ENCODE data around the gene TOM1L1. TPM values are rescaled to one million over a fixed set of nuclear protein-coding genes. Genes with fewer than 3 reads are reported as not detected.

TOM1L1 gene
- total and polyA plus RNA-seq, 3 donors from 2014 or later = 27.9 to 35.5 (median 28.7) TPM

- Histone ChIP-seq H3K36me3 (ENCODE audit: low read depth, missing control alignments) (no peaks in the 10 kb centered on the region), H3K4me3 (no peak overlapping the region), H3K27ac (no peak overlapping the region), H3K27me3 (no peaks in the 10 kb centered on the region), H3K9me3 (no peaks in the 10 kb centered on the region), H3K4me1 (no peaks in the 10 kb centered on the region)
- intact Hi-C loops (cut with DNase I; ENCODE audit: low total_unique reads) = no loop called here
- DNase-seq = no peak
- TF ChIP-seq POLR2A (IDR thresholded peaks at IDR 0.05) (no peak), CTCF (IDR thresholded peaks at IDR 0.05) (no peak)
- WGBS, 2 donors = 59 to 69% methylated on average over 4 of the region's 4 CpGs
Observed at GRCh38 chr17:54861471-54861983, 39.1 kb upstream of the TOM1L1 start.

- DNase-seq = no peak
- H3K4me1 ChIP-seq = no peaks in the 10 kb centered on the region
- intact Hi-C loops (cut with DNase I; ENCODE audit: low total_unique reads) = no loop called here
- no peaks in the 10 kb centered on the region for H3K36me3 ChIP-seq (ENCODE audit: low read depth, missing control alignments)
- no peak overlapping the region for H3K4me3 ChIP-seq
- no peaks in the 10 kb centered on the region for H3K27me3 ChIP-seq
- no peak overlapping the region for H3K27ac ChIP-seq
- H3K9me3 ChIP-seq = no peaks in the 10 kb centered on the region
- TF ChIP-seq CTCF (IDR thresholded peaks at IDR 0.05) (no peak), POLR2A (IDR thresholded peaks at IDR 0.05) (no peak)
- 47 to 50% methylated on average over 2 of the region's 2 CpGs for WGBS, 2 donors
Observed at GRCh38 chr17:54863176-54863575, 37.5 kb upstream of the TOM1L1 start.

- intact Hi-C loops (cut with DNase I; ENCODE audit: low total_unique reads) = no loop called here
- TF ChIP-seq POLR2A (IDR thresholded peaks at IDR 0.05) = no peak
- no peak for TF ChIP-seq CTCF (IDR thresholded peaks at IDR 0.05)
- Histone ChIP-seq H3K27ac (no peak overlapping the region), H3K4me3 (no peak overlapping the region), H3K9me3 (no peaks in the 10 kb centered on the region), H3K36me3 (ENCODE audit: low read depth, missing control alignments) (no peaks in the 10 kb centered on the region), H3K27me3 (no peaks in the 10 kb centered on the region), H3K4me1 (no peaks in the 10 kb centered on the region)
- no peak for DNase-seq
- 95 to 100% methylated on average over 1 of the region's 1 CpG for WGBS, 2 donors
Observed at GRCh38 chr17:54864070-54864469, 36.6 kb upstream of the TOM1L1 start.

- DNase-seq = no peak
- Histone ChIP-seq H3K27me3 (no peaks in the 10 kb centered on the region), H3K4me1 (no peaks in the 10 kb centered on the region), H3K4me3 (no peak overlapping the region), H3K27ac (no peak overlapping the region), H3K9me3 (no peaks in the 10 kb centered on the region), H3K36me3 (ENCODE audit: low read depth, missing control alignments) (no peaks in the 10 kb centered on the region)
- 61 to 80% methylated on average over 8 of the region's 8 CpGs for WGBS, 2 donors
- TF ChIP-seq CTCF (IDR thresholded peaks at IDR 0.05) = no peak
- TF ChIP-seq POLR2A (IDR thresholded peaks at IDR 0.05) = no peak
- intact Hi-C loops (cut with DNase I; ENCODE audit: low total_unique reads) = no loop called here
Observed at GRCh38 chr17:54864636-54865356, 35.9 kb upstream of the TOM1L1 start.

GRCh38 chr17:54867634-54868033 is 33.0 kb upstream of the TOM1L1 start:
- H3K27ac ChIP-seq = no peak overlapping the region
- 84 to 95% methylated on average over 2 of the region's 2 CpGs for WGBS, 2 donors
- no peak for TF ChIP-seq POLR2A (IDR thresholded peaks at IDR 0.05)
- no peak for TF ChIP-seq CTCF (IDR thresholded peaks at IDR 0.05)
- no peak overlapping the region for H3K4me3 ChIP-seq
- no peaks in the 10 kb centered on the region for H3K27me3 ChIP-seq
- H3K9me3 ChIP-seq = no peaks in the 10 kb centered on the region
- intact Hi-C loops (cut with DNase I; ENCODE audit: low total_unique reads) = no loop called here
- no peak for DNase-seq
- H3K4me1 ChIP-seq = no peaks in the 10 kb centered on the region
- no peaks in the 10 kb centered on the region for H3K36me3 ChIP-seq (ENCODE audit: low read depth, missing control alignments)
